Stimulated activated memory B cell treated with anti-CD40 and anti-IgM and Interleukin-4, amounts not matched to agents 10 μg/mL and 1 μg/mL and 100 μg/mL, for 72 hours (primary cell): ENCODE measurements around the gene BMPR1B.
"Not testable (repeated sequence)": the region's sequence is repeated elsewhere in the genome, so short reads cannot be mapped to it uniquely, and the experiment has no call there.

Source experiments
- ATAC-seq: fragments of 150-1000 bp; cut with Tn5 transposase; 2 replicates; pipeline ENCODE4 v1.10.0; 2021
- H3K27ac Mint-ChIP-seq: one replicate; pipeline ENCODE4 v1.8.0; 2022; ENCODE audit warnings: mild to moderate bottlenecking, mixed read lengths
- H3K27me3 Mint-ChIP-seq: one replicate; pipeline ENCODE4 v1.8.0; 2022; ENCODE audit warnings: mixed read lengths
- H3K36me3 Mint-ChIP-seq: one replicate; pipeline ENCODE4 v1.8.0; 2022; ENCODE audit warnings: mixed read lengths
- H3K4me1 Mint-ChIP-seq: one replicate; pipeline ENCODE4 v1.8.0; 2022; ENCODE audit warnings: mixed read lengths
- H3K4me3 Mint-ChIP-seq: one replicate; pipeline ENCODE4 v1.8.0; 2022; ENCODE audit warnings: mild to moderate bottlenecking, moderate library complexity, mixed read lengths
- H3K9me3 Mint-ChIP-seq: one replicate; pipeline ENCODE4 v1.8.0; 2022; ENCODE audit warnings: mixed read lengths

Gene BMPR1B

DNA sequence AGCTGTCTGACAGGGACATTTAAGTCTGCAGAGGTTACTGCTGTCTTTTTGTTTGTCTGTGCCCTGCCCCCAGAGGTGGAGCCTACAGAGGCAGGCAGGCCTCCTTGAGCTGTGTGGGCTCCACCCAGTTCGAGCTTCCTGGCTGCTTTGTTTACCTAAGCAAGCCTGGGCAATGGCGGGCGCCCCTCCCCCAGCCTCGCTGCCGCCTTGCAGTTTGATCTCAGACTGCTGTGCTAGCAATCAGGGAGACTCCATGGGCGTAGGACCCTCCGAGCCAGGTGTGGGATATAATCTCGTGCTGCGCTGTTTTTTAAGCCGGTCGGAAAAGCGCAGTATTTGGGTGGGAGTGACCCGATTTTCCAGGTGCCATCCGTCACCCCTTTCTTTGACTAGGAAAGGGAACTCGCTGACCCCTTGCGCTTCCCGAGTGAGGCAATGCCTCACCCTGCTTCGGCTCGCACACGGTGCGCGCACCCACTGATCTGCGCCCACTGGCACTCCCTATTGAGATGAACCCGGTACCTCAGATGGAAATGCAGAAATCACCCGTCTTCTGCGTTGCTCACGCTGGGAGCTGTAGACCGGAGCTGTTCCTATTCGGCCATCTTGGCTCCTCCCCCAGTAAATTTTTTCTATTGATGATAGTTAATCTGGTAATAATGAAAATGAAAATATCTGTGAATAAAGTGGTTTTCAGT, 83.6 kb downstream of the BMPR1B start:
- not testable (repeated sequence) for H3K36me3 Mint-ChIP-seq, H3K27me3 Mint-ChIP-seq, H3K4me3 Mint-ChIP-seq, H3K9me3 Mint-ChIP-seq, H3K27ac Mint-ChIP-seq, ATAC-seq, H3K4me1 Mint-ChIP-seq

DNA sequence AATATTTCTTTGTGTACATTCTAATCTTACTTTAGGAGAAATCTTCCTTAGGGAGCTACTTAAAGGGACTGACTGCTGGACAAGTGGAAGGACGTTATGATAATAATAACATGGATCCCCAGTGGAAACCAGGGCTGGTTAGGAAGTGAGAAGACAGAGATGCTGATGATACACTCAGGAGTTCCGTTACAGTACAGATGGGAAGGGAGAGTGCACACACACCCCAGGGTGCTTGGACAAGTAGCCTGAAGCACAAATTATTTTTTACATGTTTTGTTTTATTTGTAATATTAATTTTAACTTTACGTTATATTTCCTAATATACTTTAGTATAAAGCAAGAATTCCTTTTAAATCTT, 84.1 kb downstream of the BMPR1B start:
- no peak overlapping the region for H3K27ac Mint-ChIP-seq
- H3K27me3 Mint-ChIP-seq = no peaks in the 10 kb centered on the region
- H3K36me3 Mint-ChIP-seq = no peaks in the 10 kb centered on the region
- ATAC-seq = no peak
- H3K9me3 Mint-ChIP-seq = no peaks in the 10 kb centered on the region
- no peaks in the 10 kb centered on the region for H3K4me1 Mint-ChIP-seq
- H3K4me3 Mint-ChIP-seq = no peak overlapping the region

DNA sequence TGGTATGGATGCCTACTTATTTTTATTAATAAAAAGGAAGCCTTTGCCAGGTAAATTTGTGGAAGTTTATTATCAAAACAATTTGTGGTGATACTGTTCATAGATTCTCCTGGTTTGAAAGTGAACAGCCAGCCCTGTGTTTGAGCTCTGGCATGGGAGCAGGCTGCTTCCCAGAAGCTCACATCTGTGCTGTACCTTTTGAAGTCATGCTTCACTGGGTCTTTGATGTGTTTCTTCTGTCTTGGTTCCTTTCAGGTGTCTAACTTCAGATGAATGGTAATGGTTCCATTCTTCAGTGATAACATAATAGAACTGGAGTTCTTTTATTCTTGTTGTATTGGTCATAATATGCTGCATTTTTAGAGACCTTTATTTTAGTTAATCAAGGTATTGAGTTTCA, 85.5 kb downstream of the BMPR1B start:
- H3K27me3 Mint-ChIP-seq = no peaks in the 10 kb centered on the region
- no peak overlapping the region for H3K4me3 Mint-ChIP-seq
- no peaks in the 10 kb centered on the region for H3K4me1 Mint-ChIP-seq
- H3K36me3 Mint-ChIP-seq = no peaks in the 10 kb centered on the region
- no peak overlapping the region for H3K27ac Mint-ChIP-seq
- ATAC-seq = no peak
- no peaks in the 10 kb centered on the region for H3K9me3 Mint-ChIP-seq

DNA sequence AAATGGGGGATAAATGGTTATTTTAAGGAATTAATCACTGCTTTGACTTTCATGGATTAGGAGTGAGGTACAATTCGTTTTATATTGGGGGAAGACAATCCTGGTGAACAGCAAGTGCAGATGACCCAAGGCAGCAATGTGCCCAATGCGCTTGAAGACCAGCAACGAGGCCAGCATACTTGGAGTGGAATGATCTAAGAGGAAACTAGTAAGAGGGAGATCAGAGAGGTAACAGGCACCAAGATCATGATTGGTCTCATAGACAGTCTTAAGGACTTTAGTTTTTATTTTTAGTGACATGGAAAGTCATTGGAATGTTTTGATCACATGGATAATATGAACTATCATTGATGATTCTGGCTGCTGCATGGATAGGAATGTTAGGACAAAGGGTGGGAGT, 90.6 kb downstream of the BMPR1B start:
- Mint-ChIP-seq H3K4me1 (no peaks in the 10 kb centered on the region), H3K4me3 (no peak overlapping the region), H3K36me3 (no peaks in the 10 kb centered on the region), H3K27me3 (no peaks in the 10 kb centered on the region), H3K9me3 (no peaks in the 10 kb centered on the region), H3K27ac (no peak overlapping the region)
- ATAC-seq = no peak

DNA sequence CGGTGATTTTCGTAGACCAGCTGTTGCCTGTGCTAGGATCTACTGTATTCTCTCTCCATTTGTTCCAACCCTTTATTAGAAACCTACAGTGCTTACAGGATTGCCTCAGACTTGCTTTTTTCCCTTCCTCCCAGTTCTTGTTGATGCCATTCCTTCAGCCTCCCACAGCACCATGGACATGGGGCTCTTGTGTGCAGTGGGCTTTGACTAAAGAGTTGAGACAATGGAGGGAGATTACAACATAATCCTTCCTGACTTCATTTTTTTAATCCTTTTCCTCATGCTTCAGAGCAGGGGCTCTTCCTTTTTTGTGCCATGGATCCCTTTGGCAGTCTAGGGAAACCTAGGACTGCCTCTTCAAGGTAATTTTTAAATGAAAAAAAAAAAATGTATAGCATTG, 92.1 kb downstream of the BMPR1B start:
- Mint-ChIP-seq H3K27ac (no peak overlapping the region), H3K27me3 (no peaks in the 10 kb centered on the region), H3K9me3 (no peaks in the 10 kb centered on the region), H3K36me3 (no peaks in the 10 kb centered on the region), H3K4me1 (no peaks in the 10 kb centered on the region), H3K4me3 (no peak overlapping the region)
- no peak for ATAC-seq

DNA sequence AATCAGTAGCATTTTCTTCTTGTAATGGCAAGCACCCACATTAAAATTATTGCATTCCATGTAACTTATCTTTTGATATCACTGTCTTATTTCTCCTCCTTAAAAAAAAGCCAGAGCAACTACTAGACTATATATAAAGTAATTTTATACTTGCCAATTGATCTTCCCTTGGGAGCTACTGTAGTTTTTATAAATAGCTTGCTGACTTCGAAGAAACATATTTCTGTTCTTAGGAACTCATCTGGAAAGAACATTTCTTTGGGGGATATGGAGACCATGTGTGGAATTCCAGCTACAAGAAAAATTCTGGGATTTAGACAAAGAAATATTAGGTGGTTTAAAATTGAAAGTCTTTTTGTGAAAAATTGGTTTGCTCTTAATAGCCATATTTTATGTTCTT, 94.9 kb downstream of the BMPR1B start:
- ATAC-seq = no peak
- Mint-ChIP-seq H3K4me3 (no peak overlapping the region), H3K9me3 (no peaks in the 10 kb centered on the region), H3K27me3 (no peaks in the 10 kb centered on the region), H3K36me3 (no peaks in the 10 kb centered on the region), H3K4me1 (no peaks in the 10 kb centered on the region), H3K27ac (no peak overlapping the region)

DNA sequence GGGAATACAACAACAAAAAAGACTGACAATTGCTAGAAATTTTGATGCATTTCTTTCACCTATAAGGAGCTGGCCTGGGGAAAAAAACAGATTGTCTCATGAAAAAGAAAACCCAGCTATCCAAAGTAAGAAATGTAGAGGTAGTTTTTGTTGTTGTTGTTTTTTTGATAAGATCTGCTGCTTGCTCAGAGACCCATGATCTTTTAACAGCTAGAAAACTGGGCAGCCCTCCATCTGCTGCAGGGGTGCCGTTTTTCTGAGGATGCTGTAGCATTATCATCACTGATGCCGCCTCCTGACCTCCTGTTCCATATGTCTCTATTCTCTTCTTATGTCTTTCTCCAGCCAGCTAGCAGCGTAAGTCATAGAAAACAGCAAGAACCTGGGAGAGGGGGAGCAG, 98.3 kb downstream of the BMPR1B start:
- H3K27me3 Mint-ChIP-seq = no peaks in the 10 kb centered on the region
- H3K4me3 Mint-ChIP-seq = no peak overlapping the region
- H3K27ac Mint-ChIP-seq = no peak overlapping the region
- H3K9me3 Mint-ChIP-seq = no peaks in the 10 kb centered on the region
- no peaks in the 10 kb centered on the region for H3K36me3 Mint-ChIP-seq
- no peaks in the 10 kb centered on the region for H3K4me1 Mint-ChIP-seq
- ATAC-seq = peak; percentile 16

DNA sequence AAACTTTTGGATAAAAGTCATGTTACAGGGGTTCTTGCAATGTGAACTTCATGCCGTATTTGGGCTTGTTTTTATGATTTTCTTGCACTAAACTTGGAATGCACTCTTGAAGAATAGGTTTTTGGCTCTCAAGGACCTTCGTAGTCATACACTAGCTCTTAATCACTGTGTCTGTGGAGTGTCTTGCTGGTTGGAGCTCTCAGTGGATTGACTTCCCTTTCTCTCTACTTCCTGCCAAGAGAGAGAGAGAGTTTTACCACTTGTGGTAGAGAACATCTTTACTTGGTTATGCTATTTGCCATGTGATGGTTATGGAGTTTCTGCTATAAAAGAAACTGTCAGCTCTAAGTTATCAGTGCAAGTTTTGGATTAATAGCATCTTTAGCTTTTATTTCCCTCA, 112.4 kb downstream of the BMPR1B start:
- no peak overlapping the region for H3K4me3 Mint-ChIP-seq
- no peaks in the 10 kb centered on the region for H3K27me3 Mint-ChIP-seq
- no peak overlapping the region for H3K27ac Mint-ChIP-seq
- no peaks in the 10 kb centered on the region for H3K9me3 Mint-ChIP-seq
- no peaks in the 10 kb centered on the region for H3K36me3 Mint-ChIP-seq
- no peaks in the 10 kb centered on the region for H3K4me1 Mint-ChIP-seq
- no peak for ATAC-seq

DNA sequence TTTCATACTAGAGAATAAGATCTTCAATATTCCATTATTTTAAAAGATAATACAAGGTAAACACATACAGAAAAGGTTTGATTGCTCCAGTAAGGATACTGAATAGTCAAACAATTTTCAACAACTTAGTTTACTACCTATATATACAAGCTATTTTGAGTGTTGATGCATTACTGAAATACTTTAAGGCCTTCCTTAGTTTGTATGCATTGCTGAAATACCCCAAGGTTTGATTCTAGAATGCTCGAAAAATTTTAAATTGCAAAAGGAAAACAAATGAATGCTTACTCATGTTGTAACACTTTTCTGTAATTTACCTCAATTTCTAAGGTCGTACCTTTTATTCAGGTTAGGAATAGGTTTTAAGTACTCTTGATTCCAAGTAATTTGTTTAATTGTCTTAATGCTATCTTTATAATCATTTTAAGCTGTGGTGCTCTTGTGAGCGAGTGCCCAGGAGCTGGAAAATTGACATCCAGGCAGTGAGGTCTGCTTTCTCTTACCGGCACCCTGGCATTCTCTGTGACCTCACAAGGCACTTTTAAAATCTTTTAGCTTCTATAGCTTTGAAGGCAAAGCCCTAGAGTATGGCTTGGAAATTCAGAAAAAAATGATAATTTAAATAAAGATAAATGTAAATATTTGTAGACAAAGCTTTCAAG, 114.0 kb downstream of the BMPR1B start:
- ATAC-seq = no peak
- H3K4me3 Mint-ChIP-seq = no peak overlapping the region
- H3K27me3 Mint-ChIP-seq = no peaks in the 10 kb centered on the region
- H3K4me1 Mint-ChIP-seq = no peaks in the 10 kb centered on the region
- no peak overlapping the region for H3K27ac Mint-ChIP-seq
- H3K9me3 Mint-ChIP-seq = no peaks in the 10 kb centered on the region
- no peaks in the 10 kb centered on the region for H3K36me3 Mint-ChIP-seq

DNA sequence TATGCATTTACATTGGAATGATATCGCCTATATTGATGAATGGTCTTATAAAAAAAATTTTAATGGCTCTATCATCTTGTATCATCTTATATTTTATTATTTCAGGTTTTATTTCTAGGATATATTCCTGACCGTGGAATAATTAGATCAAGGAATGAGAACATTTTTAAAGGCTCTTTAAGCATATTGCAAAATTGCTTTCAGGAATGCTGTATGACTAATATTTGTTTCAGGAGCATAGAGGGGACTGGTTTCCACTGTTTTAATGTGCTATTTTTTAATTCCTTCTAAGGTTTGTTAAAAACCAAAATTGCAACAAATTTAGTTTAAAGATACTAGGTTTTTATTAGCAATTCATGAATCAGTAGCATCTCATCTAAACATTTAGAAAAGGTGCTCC, 120.2 kb downstream of the BMPR1B start:
- Mint-ChIP-seq H3K9me3 (no peaks in the 10 kb centered on the region), H3K4me3 (no peak overlapping the region), H3K36me3 (no peaks in the 10 kb centered on the region), H3K27ac (no peak overlapping the region), H3K27me3 (no peaks in the 10 kb centered on the region), H3K4me1 (no peaks in the 10 kb centered on the region)
- no peak for ATAC-seq

DNA sequence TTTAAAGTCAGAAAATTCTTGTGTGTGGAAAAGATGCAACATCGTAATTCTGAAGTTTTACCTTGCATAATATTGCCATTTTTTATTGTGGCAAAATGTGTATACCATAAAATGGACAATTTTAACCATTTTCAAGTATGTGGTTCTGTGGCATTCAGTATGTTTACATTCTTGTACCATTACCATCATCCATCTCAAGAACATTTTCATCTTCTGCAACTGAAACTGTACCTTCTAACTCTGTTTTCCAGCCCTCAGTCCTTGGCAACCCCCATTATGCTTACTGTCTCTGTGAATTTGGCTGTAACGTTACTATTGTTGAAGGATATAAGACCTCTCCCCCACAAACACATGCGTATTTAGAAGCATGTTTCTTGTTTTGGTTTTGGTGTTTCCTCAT, 123.2 kb downstream of the BMPR1B start:
- H3K27me3 Mint-ChIP-seq = no peaks in the 10 kb centered on the region
- no peak overlapping the region for H3K27ac Mint-ChIP-seq
- no peaks in the 10 kb centered on the region for H3K9me3 Mint-ChIP-seq
- no peaks in the 10 kb centered on the region for H3K4me1 Mint-ChIP-seq
- H3K4me3 Mint-ChIP-seq = no peak overlapping the region
- H3K36me3 Mint-ChIP-seq = no peaks in the 10 kb centered on the region
- ATAC-seq = no peak

DNA sequence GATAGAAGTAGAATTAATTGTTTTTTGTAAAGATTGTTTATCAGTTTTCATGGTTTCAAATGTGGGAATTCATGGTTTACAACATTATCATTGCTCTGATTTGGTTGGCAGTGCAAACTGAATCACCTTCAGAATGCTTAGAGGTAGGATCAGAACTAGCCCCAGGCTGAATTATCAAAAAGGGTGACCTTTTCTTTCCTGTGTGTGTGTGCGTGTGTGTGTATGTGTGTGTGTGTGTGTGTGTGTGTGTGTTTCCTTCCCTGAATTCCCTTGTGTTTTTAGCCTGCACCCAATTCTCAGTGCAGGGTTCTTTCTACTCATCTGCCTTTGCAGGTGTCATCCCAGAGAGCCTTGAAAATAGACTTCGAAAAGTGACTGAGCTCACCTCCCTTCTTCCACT, 125.0 kb downstream of the BMPR1B start:
- Mint-ChIP-seq H3K27me3 (no peaks in the 10 kb centered on the region), H3K36me3 (no peaks in the 10 kb centered on the region), H3K9me3 (peaks cover 3% of the 10 kb centered on the region), H3K4me3 (no peak overlapping the region), H3K4me1 (no peaks in the 10 kb centered on the region), H3K27ac (no peak overlapping the region)
- no peak for ATAC-seq

DNA sequence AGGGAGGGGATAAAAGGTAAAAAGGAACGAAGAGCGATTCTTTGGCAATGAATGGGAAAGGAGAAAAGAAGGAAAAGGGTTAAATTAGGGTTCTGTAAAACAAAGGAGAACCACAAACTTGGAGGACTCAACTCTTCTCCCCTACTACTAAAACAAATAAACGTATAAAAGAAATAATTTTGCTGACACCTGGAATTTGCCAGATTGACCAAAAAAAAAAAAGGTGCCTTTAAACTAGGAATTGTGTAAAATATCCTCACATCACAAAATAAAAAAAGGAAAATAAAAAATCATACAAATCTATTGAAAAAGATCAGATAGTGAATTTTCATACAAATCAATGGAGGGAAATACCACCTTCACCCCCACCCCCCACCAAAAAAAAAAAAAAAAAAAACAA, 129.3 kb downstream of the BMPR1B start:
- no peaks in the 10 kb centered on the region for H3K27me3 Mint-ChIP-seq
- no peaks in the 10 kb centered on the region for H3K36me3 Mint-ChIP-seq
- no peak overlapping the region for H3K27ac Mint-ChIP-seq
- peaks cover 3% of the 10 kb centered on the region for H3K9me3 Mint-ChIP-seq
- no peaks in the 10 kb centered on the region for H3K4me1 Mint-ChIP-seq
- H3K4me3 Mint-ChIP-seq = no peak overlapping the region
- no peak for ATAC-seq

DNA sequence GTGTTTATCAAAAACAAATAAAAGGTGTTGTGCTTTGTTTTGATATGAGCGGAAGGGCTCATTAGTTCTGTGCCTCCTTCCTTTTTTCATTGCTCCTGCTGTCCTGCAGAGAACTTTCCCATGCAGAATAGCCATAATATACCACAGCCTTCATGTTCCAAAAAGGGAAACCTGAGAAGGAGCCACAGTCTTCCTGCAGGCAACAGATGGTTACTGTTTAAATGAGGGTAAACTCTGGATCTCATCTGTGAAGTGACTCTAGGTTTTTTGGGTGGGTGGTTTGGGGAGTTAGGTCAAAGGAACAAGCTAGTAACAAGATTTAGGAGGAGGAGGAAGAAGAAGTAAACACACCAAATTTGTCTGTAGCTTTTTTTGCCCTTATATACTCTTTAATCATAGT, 131.8 kb downstream of the BMPR1B start:
- Mint-ChIP-seq H3K27ac (no peak overlapping the region), H3K4me1 (no peaks in the 10 kb centered on the region), H3K36me3 (no peaks in the 10 kb centered on the region), H3K27me3 (no peaks in the 10 kb centered on the region), H3K4me3 (no peak overlapping the region), H3K9me3 (peaks cover 3% of the 10 kb centered on the region)
- ATAC-seq = no peak

DNA sequence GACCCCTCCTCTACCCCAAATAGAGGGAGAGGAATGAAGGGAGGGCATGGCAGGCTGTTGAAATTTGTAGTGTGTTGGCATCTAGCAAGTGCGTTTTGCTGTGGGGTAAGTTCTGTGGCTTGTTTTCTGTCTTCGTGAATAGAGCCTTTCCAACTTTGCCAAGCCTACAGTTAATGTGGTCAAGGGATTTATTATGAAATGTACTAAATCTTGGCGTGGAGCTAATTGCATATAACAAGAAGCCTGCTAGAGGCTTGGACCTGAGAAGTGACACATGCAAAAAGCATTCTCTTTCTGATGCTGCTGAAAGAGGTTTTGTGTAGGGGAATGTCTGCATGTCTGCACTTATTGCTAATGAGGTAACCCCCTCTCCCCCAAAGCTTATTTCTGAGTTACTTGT, 132.2 kb downstream of the BMPR1B start:
- peaks cover 3% of the 10 kb centered on the region for H3K9me3 Mint-ChIP-seq
- no peaks in the 10 kb centered on the region for H3K27me3 Mint-ChIP-seq
- H3K36me3 Mint-ChIP-seq = no peaks in the 10 kb centered on the region
- no peak for ATAC-seq
- no peak overlapping the region for H3K4me3 Mint-ChIP-seq
- H3K4me1 Mint-ChIP-seq = no peaks in the 10 kb centered on the region
- no peak overlapping the region for H3K27ac Mint-ChIP-seq

DNA sequence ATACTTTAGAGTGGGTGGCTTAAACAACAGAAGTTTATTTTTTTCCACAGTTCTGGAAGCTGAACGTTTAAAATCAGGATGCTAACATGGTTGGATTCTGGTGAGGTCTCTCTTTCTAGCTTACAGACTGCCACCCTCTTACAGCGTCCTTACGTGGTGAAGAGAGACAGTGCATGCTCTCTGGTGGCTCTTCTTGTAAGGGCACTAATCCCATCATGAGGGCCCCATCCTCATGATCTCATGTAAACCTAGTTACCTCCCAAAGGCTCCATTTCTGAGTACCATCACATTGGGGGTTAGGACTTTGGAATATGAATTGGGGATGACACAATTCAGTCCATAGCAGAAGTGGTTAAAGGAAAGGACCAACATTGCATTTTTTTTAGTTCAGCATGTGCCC, 132.8 kb downstream of the BMPR1B start:
- Mint-ChIP-seq H3K36me3 (no peaks in the 10 kb centered on the region), H3K27ac (no peak overlapping the region), H3K9me3 (peaks cover 3% of the 10 kb centered on the region), H3K4me3 (no peak overlapping the region), H3K27me3 (no peaks in the 10 kb centered on the region), H3K4me1 (no peaks in the 10 kb centered on the region)
- no peak for ATAC-seq
